Islet precursor cell (in vitro differentiated cells): Measurements from ENCODE around the gene BZW1.
"Not testable (repeated sequence)": the region's sequence is repeated elsewhere in the genome, so short reads cannot be mapped to it uniquely, and the experiment has no call there.

Experiments
- DNase-seq: peaks from one replicate; pipeline ENCODE4 v3.0.0-alpha.2; 2018

Gene BZW1

GRCh38 chr2:200794143-200794542 lies 17.6 kb upstream of the BZW1 start:
- DNase-seq: no peak

- no peak for DNase-seq
Observed at GRCh38 chr2:200795028-200795440, 16.7 kb upstream of the BZW1 start.

- no peak for DNase-seq
Observed at GRCh38 chr2:200796561-200796960, 15.1 kb upstream of the BZW1 start.

DNA sequence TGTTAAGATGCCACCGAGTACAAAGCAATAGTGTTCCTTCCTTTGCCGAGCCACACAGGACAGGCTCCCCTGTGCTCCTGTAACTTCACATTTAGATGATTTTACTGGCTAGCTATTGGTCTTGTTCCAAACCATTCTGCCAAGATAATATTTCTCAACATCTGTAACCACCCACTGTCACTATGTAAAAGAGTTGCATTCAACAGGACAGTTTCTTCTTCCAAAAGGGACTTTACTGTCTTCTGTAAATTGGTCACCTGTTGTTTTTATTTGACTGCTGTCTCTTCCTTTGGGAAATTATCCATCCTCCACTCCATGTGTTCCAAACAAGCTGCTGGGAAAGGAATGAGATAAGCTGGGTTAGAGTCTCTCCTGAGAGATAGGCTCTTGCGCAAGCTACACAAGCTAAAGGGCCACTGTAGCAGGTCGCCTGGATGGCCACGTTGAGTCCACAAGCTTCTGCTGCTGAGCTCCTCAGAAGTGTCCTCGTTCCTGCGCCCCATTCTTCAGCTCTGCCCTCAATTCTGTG lies 14.4 kb upstream of the BZW1 start:
- no peak for DNase-seq

DNA sequence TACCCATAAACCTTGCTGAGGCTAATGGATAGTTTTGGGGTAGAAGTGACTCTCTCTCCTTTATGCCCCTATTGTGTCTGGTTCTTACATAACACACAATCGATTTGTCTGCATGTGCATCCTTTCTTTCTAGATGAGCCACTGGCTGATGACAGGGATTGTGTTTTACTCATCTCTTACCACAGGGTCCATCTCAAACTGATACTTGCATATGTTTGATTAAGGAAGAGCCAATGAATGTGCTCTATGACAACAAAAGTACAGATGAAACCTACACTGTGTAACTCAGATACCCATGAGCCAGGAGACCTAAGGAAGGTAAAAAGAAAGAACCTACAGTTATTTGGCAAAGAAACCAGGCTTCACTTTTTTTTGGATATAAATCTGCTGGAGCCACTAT lies 13.2 kb upstream of the BZW1 start:
- DNase-seq: no peak

- no peak for DNase-seq
Observed at GRCh38 chr2:200800458-200800857, 11.3 kb upstream of the BZW1 start.

DNA sequence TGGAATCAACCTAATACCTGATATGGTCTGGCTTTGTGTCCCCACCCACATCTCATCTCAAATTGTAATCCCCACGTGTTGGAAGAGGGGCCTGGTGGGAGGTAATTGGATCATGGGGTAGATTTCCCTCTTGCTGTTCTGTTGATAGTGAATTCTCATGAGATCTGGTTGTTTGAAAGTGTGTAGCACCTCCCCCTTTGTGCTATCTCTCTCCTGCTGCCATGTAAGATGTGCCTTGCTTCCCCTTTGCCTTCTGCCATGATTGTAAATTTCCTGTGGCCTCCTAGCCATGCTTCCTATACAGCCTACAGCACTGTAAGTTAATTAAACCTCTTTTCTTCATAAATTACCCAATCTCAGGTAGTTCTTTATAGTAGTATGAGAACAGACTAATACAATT lies 10.3 kb upstream of the BZW1 start:
- DNase-seq: not testable (repeated sequence)

DNA sequence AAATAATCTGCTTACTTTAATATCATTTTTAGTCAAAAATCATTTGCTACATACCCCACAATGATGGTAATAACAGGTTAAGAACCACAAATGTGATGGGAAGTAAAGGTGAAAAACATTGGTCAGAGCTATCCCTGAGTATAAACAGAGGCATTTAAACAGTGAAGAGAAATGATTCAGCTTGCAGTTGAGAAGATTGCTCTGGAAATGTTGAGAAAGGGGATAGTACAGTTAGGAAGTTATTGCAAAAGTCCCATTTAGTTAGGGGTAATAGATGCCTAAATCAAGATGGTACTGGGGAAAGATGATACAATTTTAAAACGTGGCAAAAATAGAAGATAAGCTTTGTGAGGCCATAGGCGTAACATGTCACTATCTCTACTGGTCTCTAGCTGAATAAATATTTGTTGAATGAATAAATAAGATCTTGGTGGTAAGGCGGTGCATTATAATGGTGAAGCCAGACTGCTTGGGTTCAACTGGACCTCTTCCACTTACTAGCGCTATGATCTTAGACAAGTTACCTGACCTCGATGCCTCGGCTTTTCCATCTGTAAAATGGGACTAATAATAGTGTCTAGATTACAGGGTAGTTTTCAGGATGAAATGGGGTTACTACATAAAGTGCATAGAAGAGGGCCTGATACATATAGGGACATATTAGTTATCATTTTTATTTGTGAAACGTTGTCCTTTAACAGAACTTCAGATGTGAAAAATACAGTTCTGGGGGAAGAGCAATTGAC lies 2.0 kb upstream of the BZW1 start:
- no peak for DNase-seq

DNA sequence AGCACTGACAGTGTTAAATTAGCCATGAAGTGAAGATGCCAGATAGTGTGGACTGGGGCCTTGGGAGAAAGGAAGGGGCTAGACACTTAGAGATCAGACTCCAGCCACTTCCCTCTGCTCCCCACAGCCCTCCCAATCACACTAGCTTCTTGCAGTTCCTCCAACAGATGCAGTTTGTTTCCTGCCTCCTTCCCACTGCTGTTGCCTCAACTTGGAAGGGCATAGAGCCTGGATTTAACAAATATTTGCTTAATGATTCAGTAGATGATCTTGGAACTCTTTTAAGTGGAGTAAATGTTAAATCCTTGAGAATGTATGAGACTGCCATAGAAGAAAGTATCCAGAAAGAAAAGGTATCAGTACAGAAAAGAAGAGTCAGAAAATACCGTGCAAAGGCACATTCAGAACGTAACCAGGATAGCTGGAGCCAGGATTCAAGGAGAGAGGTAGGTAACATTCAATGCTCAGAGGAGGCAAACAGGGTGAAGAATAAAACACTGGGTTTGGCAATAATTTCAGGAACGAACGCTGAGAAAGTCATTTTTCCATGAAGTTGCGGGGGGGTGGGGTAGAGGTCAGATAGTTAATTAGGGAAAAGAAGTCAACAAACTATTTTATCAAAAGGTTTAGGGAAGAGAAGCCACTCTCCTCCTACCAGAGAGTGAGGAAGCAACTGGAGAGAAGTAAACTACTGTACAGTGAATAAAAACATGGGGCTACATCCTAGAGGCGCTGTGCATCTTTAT lies 1.3 kb upstream of the BZW1 start:
- DNase-seq: no peak

GRCh38 chr2:200810998-200811332 lies 745 bp upstream of the BZW1 start:
- no peak for DNase-seq

DNA sequence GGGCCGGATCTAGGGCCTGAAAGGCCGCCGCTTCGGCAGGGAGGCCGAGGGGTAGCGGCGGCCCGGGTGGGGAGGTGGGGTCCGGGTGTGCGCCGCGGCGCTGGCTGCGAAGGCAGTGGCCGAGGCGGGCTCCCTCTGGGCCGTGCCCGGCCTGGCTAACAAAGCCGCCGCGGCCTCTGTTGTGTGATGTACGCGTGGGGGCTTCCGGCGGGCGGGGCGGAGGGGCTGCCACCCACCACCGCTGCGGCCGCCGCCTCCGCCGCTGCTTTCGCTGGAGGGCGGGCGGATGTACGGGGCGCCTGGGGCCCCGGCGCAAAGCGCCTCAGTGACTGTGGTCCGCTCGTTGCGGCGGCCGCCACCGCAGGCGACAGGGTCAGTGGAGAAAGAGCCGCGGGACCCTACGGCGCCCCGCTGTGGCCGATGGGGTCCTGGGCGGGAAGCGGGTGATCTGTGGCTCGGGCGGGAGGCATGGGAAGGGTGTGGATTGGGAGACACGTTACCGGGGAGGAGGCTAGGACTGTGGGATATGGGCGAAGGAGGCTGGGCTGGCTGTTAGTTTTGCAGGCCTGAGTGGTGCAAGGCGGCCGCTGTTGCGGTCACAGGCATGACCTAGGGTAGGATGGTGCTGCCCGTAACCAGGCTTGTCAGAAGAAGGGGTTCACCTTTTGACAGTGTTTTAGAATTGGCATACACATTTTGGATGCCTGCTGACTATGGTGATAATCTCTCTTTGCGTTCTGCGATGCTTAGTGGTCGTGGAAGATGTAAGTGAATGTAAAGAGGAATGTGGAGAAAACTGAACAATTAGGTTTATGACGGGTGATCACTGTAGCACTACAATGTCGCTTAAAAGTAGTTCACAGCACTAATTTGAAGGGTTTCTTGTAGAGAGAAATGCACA lies 662 bp downstream of the BZW1 start:
- peak; percentile 90 for DNase-seq

DNA sequence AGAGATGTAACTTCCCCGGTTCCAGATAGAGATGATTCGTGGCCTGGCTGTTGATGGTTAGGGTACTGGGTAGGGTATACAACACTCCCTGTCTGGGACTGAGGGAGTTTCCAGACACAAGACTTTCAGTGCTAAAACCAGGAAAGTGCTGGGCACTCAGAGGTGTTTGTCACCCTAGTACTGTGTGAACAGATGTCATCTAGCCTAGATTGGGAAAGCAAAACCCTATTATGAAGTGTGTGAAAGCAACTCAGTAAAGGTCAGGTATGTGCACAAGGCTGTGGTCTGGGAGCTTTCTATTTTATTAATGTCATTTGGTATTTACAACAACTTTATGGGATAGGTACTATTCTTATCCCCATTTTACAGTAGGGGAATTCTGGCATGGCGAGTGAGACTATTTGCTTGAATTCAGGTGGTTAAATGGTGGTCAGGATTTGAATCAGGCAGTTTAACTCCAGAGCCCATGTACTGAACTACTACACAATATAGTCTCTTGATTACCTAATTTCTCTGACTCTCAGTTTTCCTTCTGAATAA lies 2.6 kb downstream of the BZW1 start:
- DNase-seq: no peak

DNA sequence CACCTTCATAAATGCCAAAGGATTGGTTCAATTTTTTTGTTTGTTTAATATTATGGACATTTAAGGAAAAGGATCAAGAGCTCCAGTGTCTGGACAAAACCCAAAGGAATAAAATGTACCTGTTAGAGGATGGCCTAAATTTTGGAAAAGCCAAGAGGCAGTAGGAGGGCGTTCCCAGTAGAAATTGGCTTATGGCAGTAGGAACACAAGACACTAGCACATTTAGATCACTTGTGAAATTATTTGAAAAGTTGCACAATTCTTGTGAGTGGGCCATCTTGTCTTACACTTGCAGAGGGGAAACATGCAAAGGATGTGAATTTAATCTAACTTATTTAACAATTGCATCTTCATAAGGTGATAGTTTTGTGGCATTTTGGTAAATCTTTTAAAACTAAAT lies 3.2 kb downstream of the BZW1 start:
- no peak for DNase-seq

GRCh38 chr2:200818732-200819131 lies 7.0 kb downstream of the BZW1 start:
- DNase-seq: not testable (repeated sequence)

DNA sequence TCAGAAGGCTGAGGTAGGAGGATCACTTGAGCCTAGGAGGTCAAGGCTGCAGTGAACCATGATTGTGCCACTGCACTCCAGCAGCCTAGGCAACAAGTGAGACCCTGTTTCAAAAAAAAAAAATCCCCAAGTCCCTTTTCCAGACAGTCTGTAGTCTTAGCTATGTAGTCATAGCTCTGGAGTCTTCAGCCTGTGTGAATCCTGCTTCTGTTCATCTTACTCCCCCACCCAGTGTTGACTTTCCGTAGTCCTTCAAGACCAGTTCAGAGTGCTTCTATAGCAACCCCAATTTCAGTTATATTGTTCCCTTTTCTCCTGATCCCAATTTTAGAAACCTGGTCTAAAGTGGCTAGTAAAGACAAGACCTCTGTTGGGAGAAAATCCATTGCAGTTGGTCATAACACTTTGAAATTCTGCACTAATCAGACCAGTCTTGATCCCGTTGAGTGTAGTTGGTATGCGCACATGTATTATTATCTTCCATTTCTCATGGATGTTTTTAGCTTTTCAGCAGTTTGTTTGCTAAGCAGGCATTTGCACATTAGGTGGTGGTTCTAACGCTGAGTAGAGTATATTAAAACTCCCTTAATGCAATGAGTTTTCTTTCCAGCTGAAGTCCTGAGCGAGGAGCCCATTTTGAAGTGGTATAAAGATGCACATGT lies 9.0 kb downstream of the BZW1 start:
- DNase-seq: no peak

DNA sequence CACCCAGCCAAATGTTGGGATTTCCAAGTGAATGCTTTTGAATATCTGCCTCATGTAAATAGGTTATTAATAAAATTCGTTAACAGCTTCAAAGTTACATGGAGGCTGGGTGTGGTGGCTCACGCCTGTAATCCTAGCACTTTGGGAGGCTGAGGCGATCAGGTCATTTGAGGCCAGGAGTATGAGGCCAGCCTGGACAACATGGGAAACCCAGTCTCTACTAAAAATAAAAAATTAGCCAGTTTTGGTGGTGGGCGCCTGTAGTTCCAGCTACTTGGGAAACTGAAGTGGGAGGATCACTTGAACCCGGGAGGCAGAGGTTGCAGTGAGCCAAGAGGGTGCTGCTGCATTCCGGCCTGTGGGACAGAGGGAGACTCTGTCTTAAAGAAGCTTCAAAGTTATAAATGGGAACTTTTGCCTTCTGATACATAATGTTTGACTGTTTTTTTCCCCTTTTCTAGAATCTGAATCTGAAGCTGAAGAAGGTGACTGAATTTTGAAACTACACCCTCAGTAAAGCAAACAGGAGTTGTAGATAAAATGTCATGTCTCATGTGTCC lies 10.1 kb downstream of the BZW1 start:
- no peak for DNase-seq

DNA sequence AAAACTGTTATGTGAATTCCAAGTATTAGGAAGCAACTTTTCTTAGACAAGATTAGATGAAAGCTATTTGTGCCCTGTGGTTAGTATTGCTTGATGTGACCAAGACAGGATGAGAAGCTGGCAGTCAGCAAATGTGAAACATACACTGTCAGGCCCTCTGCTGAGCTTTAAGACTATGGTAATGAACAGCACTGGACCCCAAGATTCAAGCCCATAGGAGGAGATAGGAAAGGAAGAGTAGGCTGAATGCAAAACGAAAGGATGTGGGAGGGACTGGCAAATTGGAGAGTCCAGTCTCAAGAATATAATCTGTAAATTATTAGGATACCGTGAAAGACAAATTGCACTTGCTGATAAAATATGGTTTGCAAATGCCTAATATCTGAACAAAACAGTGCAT lies 16.4 kb downstream of the BZW1 start:
- no peak for DNase-seq

DNA sequence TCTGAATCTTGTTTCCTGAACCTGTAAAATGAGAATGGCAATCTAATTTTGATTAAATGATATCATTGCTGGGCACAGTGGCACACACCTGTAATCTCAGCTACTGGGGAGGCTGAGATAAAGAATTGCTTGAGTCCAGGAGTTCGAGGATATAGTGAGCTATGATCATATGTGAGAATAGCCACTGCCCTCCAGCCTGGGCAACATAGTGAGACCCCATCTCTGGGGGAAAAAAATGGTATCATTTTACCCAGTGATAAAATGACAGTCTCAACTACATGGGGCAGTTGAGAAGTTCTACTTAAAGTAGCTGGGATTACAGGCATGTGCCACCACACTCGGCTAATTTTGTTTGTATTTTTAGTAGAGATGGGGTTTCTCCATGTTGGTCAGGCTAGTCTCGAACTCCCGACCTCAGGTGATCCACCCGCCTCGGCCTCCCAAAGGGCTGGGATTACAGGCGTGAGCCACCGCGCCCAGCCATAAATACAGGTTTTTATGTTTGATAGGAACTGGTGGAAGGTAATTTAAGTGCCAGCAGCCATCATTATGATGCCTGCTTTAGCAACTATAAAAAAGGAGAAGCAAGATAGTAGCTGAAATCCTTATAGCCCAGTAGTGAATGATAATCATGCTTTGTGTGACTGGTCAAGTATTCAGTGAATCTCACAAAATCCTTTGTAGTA lies 17.0 kb downstream of the BZW1 start:
- no peak for DNase-seq

DNA sequence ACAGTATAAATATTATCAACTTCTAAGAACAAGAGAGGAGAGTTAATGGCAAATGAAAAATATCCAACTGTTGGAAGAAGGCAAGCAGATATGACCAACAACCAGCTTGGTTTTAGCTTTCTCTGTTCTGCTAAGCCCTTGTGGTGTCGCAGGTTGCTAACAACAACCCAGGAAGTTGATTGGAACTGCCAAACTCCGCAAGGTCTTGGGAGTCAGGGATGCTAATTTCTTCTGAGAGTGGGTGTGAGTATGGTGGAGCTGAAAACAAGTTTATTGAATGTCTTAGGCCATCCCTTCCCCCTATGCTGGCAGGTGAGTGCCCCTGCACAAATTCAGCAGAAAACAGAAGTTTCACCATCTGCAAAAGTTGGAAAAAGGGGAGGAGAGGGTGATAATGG lies 17.5 kb downstream of the BZW1 start:
- DNase-seq: no peak

DNA sequence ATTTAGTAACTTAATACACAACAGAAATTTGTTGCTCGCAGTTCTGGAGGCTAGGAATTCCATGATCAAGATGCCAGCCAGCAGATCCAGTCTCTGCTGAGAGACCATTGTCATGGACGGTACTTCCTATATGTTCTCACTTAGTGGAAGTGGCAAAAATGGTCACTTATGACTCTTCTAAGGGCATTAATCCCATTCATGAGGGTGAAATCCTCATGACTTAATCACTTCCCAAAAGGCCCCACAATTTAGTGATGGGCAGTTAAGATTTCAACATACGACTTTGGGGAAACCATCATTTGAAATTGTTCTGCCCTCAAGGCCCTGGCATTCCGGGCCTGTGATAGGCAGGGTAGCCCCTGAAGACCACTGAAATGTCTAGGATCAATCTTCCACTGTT lies 23.0 kb downstream of the BZW1 start:
- DNase-seq: no peak

DNA sequence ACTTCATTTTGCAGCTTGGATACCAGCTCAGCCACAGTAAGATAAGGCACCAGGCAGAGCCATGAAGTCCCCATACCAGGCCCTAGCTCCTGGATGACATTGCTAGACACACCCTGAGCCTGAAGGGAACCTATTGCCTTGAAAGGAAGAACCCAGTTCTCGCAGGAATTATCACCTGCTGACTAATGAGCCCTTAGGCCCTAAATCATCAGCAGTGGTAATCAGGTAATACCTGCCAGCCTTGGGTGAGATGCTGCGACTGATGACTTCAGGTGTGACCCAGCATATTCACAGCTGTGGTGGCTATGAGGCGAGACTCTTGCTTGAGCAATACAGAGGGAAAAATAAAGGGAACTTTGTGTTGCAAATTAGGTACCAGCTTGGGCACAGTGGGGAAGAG lies 27.8 kb downstream of the BZW1 start:
- no peak for DNase-seq
